ENCODE results near the gene GLT8D2. TPM values are rescaled to one million over a fixed set of nuclear protein-coding genes. Genes with fewer than 3 reads are reported as not detected.

Gene GLT8D2
- total RNA-seq, 4 donors from 2014 or later, result 0.61 to 4.8 (median 2.7) TPM; not detected in 1

- intact Hi-C loops (cut with DNase I), result loop anchor here (10.0 kb wide), 1 partner anchor 105 kb away; a partner anchor contains a TSS
- Histone ChIP-seq H3K36me3 (no peaks in the 10 kb centered on the region), H3K4me3 (no peak overlapping the region), H3K4me1 (peaks cover 8 to 20% (median 10%) of the 10 kb centered on the region in 3 donors), H3K27me3 (no peaks in the 10 kb centered on the region), H3K9me3 (no peaks in the 10 kb centered on the region), H3K27ac (no peak overlapping the region)
- 68 to 80% methylated on average over 2 of the region's 2 CpGs for WGBS, 2 donors
- no peak for DNase-seq
- TF ChIP-seq POLR2A (IDR thresholded peaks at IDR 0.05) (no peak), CTCF (IDR thresholded peaks at IDR 0.05) (no peak)
Observed at GRCh38 chr12:104059963-104060362, 10.0 kb upstream of the GLT8D2 start.

- Histone ChIP-seq H3K4me3 (no peak overlapping the region), H3K27ac (no peak overlapping the region), H3K9me3 (no peaks in the 10 kb centered on the region), H3K4me1 (peaks cover 7 to 18% (median 10%) of the 10 kb centered on the region in 3 donors), H3K36me3 (no peaks in the 10 kb centered on the region), H3K27me3 (no peaks in the 10 kb centered on the region)
- no peak for DNase-seq
- 53 to 56% methylated on average over 3 to 4 of the region's 4 CpGs for WGBS, 2 donors
- no peak for TF ChIP-seq CTCF (IDR thresholded peaks at IDR 0.05)
- no peak for TF ChIP-seq POLR2A (IDR thresholded peaks at IDR 0.05)
- intact Hi-C loops (cut with DNase I), result no loop called here
Observed at GRCh38 chr12:104058802-104059201, 8.8 kb upstream of the GLT8D2 start.

- DNase-seq, result no peak
- Histone ChIP-seq H3K27me3 (no peaks in the 10 kb centered on the region), H3K27ac (no peak overlapping the region), H3K36me3 (no peaks in the 10 kb centered on the region), H3K9me3 (no peaks in the 10 kb centered on the region), H3K4me3 (no peak overlapping the region), H3K4me1 (peaks cover 0 to 11% (median 5%) of the 10 kb centered on the region in 3 donors)
- TF ChIP-seq CTCF (IDR thresholded peaks at IDR 0.05), result peak; percentile 27 to 65 (median 53)
- TF ChIP-seq POLR2A (IDR thresholded peaks at IDR 0.05), result no peak
- intact Hi-C loops (cut with DNase I), result no loop called here
- WGBS, 2 donors, result 14 to 21% methylated on average over 1 of the region's 1 CpG
Observed at GRCh38 chr12:104057771-104058197, 7.8 kb upstream of the GLT8D2 start.

- no peak overlapping the region for H3K27ac ChIP-seq
- H3K36me3 ChIP-seq, result no peaks in the 10 kb centered on the region
- TF ChIP-seq CTCF (IDR thresholded peaks at IDR 0.05) (no peak), POLR2A (IDR thresholded peaks at IDR 0.05) (no peak)
- H3K4me1 ChIP-seq, result peaks cover 0 to 11% (median 5%) of the 10 kb centered on the region in 3 donors
- H3K9me3 ChIP-seq, result no peaks in the 10 kb centered on the region
- peaks cover 0 to 5% (median 0%) of the 10 kb centered on the region in 4 donors for H3K27me3 ChIP-seq
- intact Hi-C loops (cut with DNase I), result no loop called here
- DNase-seq, result no peak
- H3K4me3 ChIP-seq, result no peak overlapping the region
- 42 to 70% methylated on average over 4 of the region's 4 CpGs for WGBS, 2 donors
Observed at GRCh38 chr12:104056419-104056972, 6.5 kb upstream of the GLT8D2 start.

- Histone ChIP-seq H3K9me3 (no peaks in the 10 kb centered on the region), H3K4me3 (no peak overlapping the region), H3K36me3 (no peaks in the 10 kb centered on the region), H3K27ac (no peak overlapping the region), H3K4me1 (peaks cover 0 to 12% (median 5%) of the 10 kb centered on the region in 3 donors), H3K27me3 (peaks cover 0 to 9% (median 0%) of the 10 kb centered on the region in 4 donors)
- TF ChIP-seq POLR2A (IDR thresholded peaks at IDR 0.05) (no peak), CTCF (IDR thresholded peaks at IDR 0.05) (no peak)
- no peak for DNase-seq
- intact Hi-C loops (cut with DNase I), result no loop called here
- 9 to 18% methylated on average over 5 of the region's 5 CpGs for WGBS, 2 donors
Observed at GRCh38 chr12:104055686-104056388, 5.8 kb upstream of the GLT8D2 start.

All from esophagus squamous epithelium (tissue), 5 donors.